WI38 (cell line): ENCODE measurements around the gene XCR1.

Experiments used
- H3K4me3 ChIP-seq: 2 replicates; pipeline ENCODE4 v1.5.1; 2011; ENCODE audit warnings: low read depth, mild to moderate bottlenecking, control low read depth, low read length
- TF ChIP-seq, protein P1 (sequence below): IDR thresholded peaks from 2 replicates; pipeline ENCODE4 v1.5.1; 2012; ENCODE audit warnings: low read depth, mild to moderate bottlenecking, control low read depth, low read length

XCR1 gene

DNA sequence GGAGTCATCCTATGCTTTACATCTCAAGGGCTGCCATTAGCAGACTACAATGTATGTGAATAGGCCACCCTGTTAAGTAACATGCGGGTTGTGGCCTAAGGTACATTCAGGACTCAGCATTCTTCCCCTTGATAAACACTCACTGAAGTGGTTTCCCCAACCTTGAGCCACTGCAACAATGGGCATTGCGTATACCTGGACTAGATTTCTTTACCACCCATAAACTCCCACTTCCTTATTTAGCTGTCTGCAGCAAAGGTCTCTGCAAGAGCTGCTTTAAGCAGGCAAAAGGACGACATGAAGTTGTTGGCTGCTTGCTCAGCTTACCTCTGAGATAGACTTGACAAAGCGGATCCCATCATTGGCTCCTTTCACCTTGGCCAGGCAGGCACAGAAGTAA, 47.9 kb downstream of the XCR1 start:
- TF ChIP-seq, protein P1, sequence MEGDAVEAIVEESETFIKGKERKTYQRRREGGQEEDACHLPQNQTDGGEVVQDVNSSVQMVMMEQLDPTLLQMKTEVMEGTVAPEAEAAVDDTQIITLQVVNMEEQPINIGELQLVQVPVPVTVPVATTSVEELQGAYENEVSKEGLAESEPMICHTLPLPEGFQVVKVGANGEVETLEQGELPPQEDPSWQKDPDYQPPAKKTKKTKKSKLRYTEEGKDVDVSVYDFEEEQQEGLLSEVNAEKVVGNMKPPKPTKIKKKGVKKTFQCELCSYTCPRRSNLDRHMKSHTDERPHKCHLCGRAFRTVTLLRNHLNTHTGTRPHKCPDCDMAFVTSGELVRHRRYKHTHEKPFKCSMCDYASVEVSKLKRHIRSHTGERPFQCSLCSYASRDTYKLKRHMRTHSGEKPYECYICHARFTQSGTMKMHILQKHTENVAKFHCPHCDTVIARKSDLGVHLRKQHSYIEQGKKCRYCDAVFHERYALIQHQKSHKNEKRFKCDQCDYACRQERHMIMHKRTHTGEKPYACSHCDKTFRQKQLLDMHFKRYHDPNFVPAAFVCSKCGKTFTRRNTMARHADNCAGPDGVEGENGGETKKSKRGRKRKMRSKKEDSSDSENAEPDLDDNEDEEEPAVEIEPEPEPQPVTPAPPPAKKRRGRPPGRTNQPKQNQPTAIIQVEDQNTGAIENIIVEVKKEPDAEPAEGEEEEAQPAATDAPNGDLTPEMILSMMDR = no peak
- no peak overlapping the region for H3K4me3 ChIP-seq

DNA sequence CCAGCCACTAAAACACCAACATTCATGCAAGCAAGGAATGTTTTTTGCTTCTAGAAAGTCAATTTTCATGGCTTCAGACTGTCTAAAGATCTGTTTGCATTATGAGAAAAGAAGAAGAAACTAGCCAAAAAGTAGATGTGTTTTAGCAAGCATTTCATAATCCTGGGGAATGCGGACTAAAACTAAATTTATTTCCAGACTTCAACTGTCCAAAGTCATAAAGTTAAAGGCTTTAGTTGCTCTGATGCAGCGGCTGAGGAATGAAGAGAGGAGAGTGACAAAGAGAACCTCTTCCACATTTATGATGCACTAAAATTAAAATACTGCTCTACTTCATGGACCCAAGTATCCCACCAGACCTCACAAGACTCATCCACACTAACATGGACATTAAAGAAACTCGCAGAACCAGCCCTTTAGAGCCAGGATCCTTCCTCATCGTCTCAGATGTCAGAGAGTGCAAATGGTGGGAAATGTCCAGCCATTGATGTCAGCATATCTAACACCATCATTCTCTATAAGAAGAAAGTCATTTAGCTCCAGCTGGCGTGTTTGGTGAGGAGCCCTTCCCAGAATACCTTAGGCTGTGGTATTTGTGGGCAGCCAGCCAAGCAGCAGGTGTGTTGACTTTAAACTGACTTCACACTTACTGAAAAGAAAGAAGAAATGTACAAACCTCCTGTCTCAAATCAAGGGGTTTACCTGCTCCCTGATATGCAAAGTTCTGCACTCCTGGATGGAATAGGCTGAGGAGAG, 49.1 kb downstream of the XCR1 start:
- TF ChIP-seq, protein P1 = no peak
- no peak overlapping the region for H3K4me3 ChIP-seq

DNA sequence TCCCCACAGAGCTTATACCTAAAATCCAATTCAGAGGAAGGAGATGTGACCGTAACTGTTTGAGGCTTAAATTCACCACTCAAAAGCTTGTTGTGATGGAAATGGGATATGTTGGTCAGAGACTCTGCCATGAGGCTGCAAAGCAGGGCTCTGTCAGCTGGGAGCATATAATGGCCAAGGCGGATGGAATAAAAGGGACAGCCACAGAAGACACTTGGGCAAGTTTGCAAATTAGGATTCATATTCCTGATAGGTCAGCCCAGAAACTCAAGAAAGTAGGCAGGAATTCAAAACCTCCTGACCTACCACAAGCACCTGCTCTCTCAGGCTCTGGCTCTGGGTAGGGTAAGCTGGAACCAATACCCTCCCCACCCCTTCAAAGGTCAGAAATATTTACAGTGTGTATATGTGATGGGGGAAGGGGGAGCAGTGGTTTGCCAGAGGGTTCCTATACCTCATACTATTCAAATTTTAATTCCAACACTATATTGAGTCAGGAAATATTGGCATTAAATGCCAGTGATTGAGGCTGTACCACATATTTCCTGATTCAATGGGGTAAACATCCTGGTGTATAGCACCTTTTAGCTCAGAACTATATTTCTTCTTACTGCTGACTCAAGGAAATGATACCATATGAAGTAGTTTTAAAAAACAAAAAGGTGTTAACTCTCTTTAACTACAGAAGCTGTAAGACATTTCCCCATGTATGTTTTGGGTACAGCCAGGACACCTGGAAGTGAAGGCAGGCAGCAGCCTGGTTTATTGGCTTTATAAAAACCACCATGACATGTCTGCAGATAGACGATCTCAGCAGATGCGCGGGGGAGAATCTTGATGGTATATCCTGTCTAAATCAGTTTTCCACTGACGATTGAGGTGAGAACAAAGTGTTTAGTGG, 50.8 kb downstream of the XCR1 start:
- H3K4me3 ChIP-seq = no peak overlapping the region
- TF ChIP-seq, protein P1 = no peak

DNA sequence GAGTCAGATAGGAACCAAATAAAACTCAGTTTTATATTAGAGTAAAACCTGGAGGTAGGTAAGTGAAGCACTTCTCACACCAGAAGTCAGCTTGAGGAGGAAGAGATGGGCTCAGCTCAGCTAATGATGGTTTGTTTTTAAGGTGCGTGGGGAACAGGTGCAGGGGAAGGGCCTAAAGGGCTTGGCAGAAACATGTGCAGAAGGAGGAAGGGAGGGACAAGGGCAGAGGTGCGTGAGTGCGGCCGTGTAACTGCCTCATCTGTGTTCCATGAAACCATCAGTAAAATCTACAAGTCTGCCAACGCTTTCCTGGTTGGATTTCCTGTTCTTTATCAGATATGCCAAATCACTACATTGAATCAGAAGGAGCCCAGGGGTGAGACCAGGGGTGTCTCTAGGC, 51.6 kb downstream of the XCR1 start:
- H3K4me3 ChIP-seq = no peak overlapping the region
- TF ChIP-seq, protein P1 = no peak

DNA sequence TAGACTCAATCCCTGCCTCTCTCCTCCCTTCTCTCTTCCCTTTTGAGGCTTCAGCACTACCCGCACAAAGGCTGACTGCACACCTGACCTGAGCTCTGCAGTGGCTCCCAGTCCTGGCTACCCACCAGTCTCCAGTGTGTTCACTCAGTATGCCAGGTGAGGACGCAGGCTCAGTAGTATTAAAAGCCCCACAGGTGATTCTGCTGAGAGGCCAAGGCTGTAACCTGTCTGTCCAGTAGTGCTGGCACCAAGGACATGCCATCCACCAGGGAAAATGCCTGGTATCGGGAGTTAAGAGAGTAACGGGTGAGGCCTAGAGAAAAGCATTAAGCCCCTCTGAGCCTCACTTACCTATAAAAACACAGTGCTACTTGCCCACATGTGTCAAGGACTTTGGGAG, 52.6 kb downstream of the XCR1 start:
- TF ChIP-seq, protein P1 = no peak
- no peak overlapping the region for H3K4me3 ChIP-seq

DNA sequence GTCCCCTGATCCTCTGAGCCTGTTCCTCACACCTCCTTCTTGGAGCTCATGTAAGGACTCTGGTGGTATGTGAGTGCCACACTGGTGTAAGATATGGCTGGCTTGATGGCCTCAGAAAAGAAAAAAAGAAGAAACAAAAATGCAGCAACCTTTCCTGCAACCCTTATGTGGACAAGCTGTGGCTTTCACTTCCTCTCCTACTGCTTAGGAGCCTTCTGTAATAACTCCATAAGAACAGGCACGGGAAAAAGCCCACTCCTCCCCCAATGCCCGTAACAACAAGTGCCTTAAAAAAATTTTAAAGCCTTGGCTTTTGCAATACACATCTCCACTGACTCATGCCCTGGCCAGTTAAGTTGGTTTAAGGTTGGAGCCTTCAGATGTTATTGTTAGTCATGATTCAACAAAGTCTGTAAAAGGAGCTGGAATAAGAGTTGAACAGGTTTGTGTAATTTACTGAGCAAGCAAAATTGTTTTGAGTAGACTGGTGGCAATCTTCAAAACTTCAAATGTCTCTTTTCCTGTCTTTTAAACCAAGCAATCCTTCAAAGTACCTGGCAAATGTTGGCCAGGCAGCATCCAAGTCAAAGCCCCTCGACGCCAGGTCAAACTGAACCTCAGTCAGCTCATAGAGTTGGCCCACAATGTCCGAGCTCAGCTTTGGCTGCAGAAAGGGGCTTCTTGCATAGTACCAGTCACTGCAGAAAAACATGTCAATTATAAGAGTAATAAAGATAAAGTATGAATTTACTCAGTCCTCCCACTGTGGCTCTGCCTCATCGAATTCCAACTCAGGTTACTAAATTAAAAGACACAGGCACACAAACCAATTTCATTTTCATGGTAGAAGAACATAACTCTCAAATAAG, 54.5 kb downstream of the XCR1 start:
- TF ChIP-seq, protein P1 = no peak

More for the DNA sequence above, 54.5 kb downstream of the XCR1 start:
- H3K4me3 ChIP-seq = no peak overlapping the region
